WERI-Rb-1 (cell line): ENCODE results near the gene GNAO1.

ENCODE experiments used
- DNase-seq: peaks from one replicate; pipeline ENCODE4 v3.0.0-alpha.2; 2020
- H3K27ac ChIP-seq: fragments of 250-450 bp; sonication (Bioruptor Pico); 2 replicates; pipeline ENCODE4 v1.5.1; 2020; ENCODE audit warnings: mild to moderate bottlenecking, moderate library complexity
- H3K27me3 ChIP-seq: fragments of 250-450 bp; sonication (Bioruptor Pico); 2 replicates; pipeline ENCODE4 v1.5.1; 2021; ENCODE audit warnings: mild to moderate bottlenecking, low read depth, moderate library complexity; ENCODE audit not compliant: insufficient read depth, severe bottlenecking
- H3K36me3 ChIP-seq: fragments of 250-450 bp; sonication (Bioruptor Pico); 2 replicates; pipeline ENCODE4 v1.5.1; 2020; ENCODE audit warnings: mild to moderate bottlenecking, moderate library complexity
- H3K4me3 ChIP-seq: 2 replicates; pipeline ENCODE4 v1.5.1; 2011; ENCODE audit warnings: low read depth, mild to moderate bottlenecking, control low read depth, low read length
- H3K9me3 ChIP-seq: fragments of 250-450 bp; sonication (Bioruptor Pico); 2 replicates; pipeline ENCODE4 v1.5.1; 2021; ENCODE audit warnings: mild to moderate bottlenecking, moderate library complexity; ENCODE audit not compliant: severe bottlenecking
- TF ChIP-seq, protein P1 (sequence below): IDR thresholded peaks from 2 replicates; pipeline ENCODE4 v1.5.1; 2011; ENCODE audit warnings: low read depth, mild to moderate bottlenecking, control low read depth, inconsistent platforms, low read length

GNAO1 gene

GRCh38 chr16:56399047-56399446 is 207.8 kb downstream of the GNAO1 start:
- Histone ChIP-seq H3K36me3 (peaks cover 40% of the 10 kb centered on the region), H3K27ac (no peak overlapping the region)

GRCh38 chr16:56399486-56399885 is 208.2 kb downstream of the GNAO1 start:
- no peaks in the 10 kb centered on the region for H3K27me3 ChIP-seq
- TF ChIP-seq, protein P1, sequence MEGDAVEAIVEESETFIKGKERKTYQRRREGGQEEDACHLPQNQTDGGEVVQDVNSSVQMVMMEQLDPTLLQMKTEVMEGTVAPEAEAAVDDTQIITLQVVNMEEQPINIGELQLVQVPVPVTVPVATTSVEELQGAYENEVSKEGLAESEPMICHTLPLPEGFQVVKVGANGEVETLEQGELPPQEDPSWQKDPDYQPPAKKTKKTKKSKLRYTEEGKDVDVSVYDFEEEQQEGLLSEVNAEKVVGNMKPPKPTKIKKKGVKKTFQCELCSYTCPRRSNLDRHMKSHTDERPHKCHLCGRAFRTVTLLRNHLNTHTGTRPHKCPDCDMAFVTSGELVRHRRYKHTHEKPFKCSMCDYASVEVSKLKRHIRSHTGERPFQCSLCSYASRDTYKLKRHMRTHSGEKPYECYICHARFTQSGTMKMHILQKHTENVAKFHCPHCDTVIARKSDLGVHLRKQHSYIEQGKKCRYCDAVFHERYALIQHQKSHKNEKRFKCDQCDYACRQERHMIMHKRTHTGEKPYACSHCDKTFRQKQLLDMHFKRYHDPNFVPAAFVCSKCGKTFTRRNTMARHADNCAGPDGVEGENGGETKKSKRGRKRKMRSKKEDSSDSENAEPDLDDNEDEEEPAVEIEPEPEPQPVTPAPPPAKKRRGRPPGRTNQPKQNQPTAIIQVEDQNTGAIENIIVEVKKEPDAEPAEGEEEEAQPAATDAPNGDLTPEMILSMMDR, result no peak
- no peak overlapping the region for H3K27ac ChIP-seq
- H3K4me3 ChIP-seq, result no peak overlapping the region
- no peak for DNase-seq
- peaks cover 44% of the 10 kb centered on the region for H3K36me3 ChIP-seq
- no peaks in the 10 kb centered on the region for H3K9me3 ChIP-seq

More at GRCh38 chr16:56399047-56399446, 207.8 kb downstream of the GNAO1 start:
- Histone ChIP-seq H3K9me3 (no peaks in the 10 kb centered on the region), H3K4me3 (no peak overlapping the region), H3K27me3 (no peaks in the 10 kb centered on the region)
- DNase-seq, result no peak
- TF ChIP-seq, protein P1, result no peak

GRCh38 chr16:56400458-56400857 is 209.2 kb downstream of the GNAO1 start:
- no peaks in the 10 kb centered on the region for H3K27me3 ChIP-seq
- DNase-seq, result no peak
- H3K36me3 ChIP-seq, result peaks cover 54% of the 10 kb centered on the region
- peak overlapping the region; percentile 78; the same call in 1 of the 2 replicates for H3K27ac ChIP-seq
- H3K9me3 ChIP-seq, result no peaks in the 10 kb centered on the region
- TF ChIP-seq, protein P1, result no peak
- no peak overlapping the region for H3K4me3 ChIP-seq

DNA sequence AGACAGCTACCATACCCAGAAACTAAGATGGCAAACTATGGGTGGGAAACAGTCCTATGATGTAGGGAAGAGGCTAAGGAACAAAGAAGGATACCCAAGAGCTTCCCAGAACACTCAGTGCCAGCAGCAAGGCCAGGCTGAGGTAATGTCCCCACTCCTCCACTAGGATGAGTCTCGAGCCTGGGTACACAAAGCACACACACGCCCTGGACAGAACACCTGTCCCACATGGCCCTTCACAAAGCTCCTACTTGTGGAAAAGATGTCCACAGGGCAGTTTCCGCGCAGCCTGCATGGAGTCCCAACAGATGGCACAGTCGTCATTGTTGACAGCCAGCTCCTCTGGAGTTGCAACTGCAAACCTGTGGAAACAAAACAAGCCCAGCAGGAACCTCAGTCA is 210.2 kb downstream of the GNAO1 start:
- Histone ChIP-seq H3K4me3 (no peak overlapping the region), H3K27me3 (no peaks in the 10 kb centered on the region), H3K27ac (peak overlapping the region; percentile 78), H3K36me3 (peaks cover 55% of the 10 kb centered on the region), H3K9me3 (no peaks in the 10 kb centered on the region)
- DNase-seq, result peak; percentile 83
- TF ChIP-seq, protein P1, result peak; percentile 79

DNA sequence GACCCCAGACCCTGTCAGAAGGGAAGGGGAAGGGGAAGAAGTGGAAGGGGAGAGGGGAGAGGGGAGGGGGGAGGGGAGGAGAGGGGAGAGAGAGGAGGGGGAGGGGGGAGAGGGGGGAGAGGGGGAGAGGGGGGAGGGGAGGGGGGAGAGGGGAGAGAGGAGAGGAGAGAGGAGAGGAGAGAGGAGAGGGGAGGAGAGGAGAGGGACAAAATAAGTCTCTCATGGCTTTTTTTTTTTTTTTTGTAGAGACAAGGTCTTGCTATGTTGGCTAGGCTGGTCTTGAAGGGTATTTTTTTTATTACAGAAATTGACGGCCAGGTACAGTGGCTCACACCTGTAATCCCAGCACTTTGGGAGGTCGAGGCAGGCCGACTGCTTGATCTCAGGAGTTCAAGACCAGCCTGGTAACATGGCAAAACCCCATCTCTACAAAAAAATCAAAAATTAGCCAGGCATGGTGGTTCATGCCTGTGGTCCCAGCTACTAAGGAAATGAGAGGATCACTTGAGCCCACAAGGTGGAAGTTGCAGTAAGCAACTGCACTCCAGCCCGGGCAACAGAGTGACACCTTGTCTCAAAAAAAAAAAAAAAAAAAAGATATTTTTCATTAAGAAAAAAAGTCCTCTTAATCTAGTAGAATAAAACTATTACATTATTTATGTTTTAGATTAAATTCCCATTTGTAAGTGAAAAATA is 214.8 kb downstream of the GNAO1 start:
- peaks cover 50% of the 10 kb centered on the region for H3K36me3 ChIP-seq
- DNase-seq, result no peak
- no peaks in the 10 kb centered on the region for H3K9me3 ChIP-seq
- H3K27ac ChIP-seq, result no peak overlapping the region
- no peaks in the 10 kb centered on the region for H3K27me3 ChIP-seq
- no peak overlapping the region for H3K4me3 ChIP-seq
- TF ChIP-seq, protein P1, result no peak
